ENCODE data around the gene BMPER. TPM values are rescaled to one million over a fixed set of nuclear protein-coding genes. Genes with fewer than 3 reads are reported as not detected.

Gene BMPER
- total RNA-seq, 1 donor, result 11.2 TPM

GRCh38 chr7:33946094-33946699 is 40.9 kb downstream of the BMPER start:
- no peak overlapping the region for H3K4me2 ChIP-seq (ENCODE audit: insufficient read depth, low read length)

GRCh38 chr7:33950047-33950714 is 44.8 kb downstream of the BMPER start:
- H3K4me1 ChIP-seq (ENCODE audit: insufficient read depth, low read length), result peaks cover 4% of the 10 kb centered on the region
- no peak overlapping the region for H2AFZ ChIP-seq (ENCODE audit: low read length)
- H3K4me3 ChIP-seq (ENCODE audit: insufficient read depth, low read length), result no peak overlapping the region
- TF ChIP-seq, protein P1, sequence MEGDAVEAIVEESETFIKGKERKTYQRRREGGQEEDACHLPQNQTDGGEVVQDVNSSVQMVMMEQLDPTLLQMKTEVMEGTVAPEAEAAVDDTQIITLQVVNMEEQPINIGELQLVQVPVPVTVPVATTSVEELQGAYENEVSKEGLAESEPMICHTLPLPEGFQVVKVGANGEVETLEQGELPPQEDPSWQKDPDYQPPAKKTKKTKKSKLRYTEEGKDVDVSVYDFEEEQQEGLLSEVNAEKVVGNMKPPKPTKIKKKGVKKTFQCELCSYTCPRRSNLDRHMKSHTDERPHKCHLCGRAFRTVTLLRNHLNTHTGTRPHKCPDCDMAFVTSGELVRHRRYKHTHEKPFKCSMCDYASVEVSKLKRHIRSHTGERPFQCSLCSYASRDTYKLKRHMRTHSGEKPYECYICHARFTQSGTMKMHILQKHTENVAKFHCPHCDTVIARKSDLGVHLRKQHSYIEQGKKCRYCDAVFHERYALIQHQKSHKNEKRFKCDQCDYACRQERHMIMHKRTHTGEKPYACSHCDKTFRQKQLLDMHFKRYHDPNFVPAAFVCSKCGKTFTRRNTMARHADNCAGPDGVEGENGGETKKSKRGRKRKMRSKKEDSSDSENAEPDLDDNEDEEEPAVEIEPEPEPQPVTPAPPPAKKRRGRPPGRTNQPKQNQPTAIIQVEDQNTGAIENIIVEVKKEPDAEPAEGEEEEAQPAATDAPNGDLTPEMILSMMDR (IDR thresholded peaks at IDR 0.05; ENCODE audit: extremely low read depth, low read depth, low read length), result no peak
- no peaks in the 10 kb centered on the region for H4K20me1 ChIP-seq (ENCODE audit: insufficient read depth, low read length)
- no peaks in the 10 kb centered on the region for H3K9me3 ChIP-seq (ENCODE audit: low read depth, low read length)
- no peak overlapping the region for H3K27ac ChIP-seq (ENCODE audit: low read depth, low read length)
- no peaks in the 10 kb centered on the region for H3K27me3 ChIP-seq (ENCODE audit: insufficient read depth, low read length)
- H3K4me2 ChIP-seq (ENCODE audit: insufficient read depth, low read length), result no peak overlapping the region
- H3K79me2 ChIP-seq (ENCODE audit: insufficient read depth, low read length), result no peaks in the 10 kb centered on the region
- no peak for DNase-seq (ENCODE audit: insufficient read length, low spot score, missing footprints)
- peaks cover 13% of the 10 kb centered on the region for H3K36me3 ChIP-seq (ENCODE audit: insufficient read depth, low read length)

More at GRCh38 chr7:33946094-33946699, 40.9 kb downstream of the BMPER start:
- TF ChIP-seq, protein P1 (IDR thresholded peaks at IDR 0.05; ENCODE audit: extremely low read depth, low read depth, low read length), result no peak
- H3K27ac ChIP-seq (ENCODE audit: low read depth, low read length), result no peak overlapping the region
- DNase-seq (ENCODE audit: insufficient read length, low spot score, missing footprints), result no peak
- H3K36me3 ChIP-seq (ENCODE audit: insufficient read depth, low read length), result peaks cover 35% of the 10 kb centered on the region
- no peaks in the 10 kb centered on the region for H3K79me2 ChIP-seq (ENCODE audit: insufficient read depth, low read length)
- no peak overlapping the region for H3K4me3 ChIP-seq (ENCODE audit: insufficient read depth, low read length)
- H4K20me1 ChIP-seq (ENCODE audit: insufficient read depth, low read length), result no peaks in the 10 kb centered on the region
- no peak overlapping the region for H2AFZ ChIP-seq (ENCODE audit: low read length)
- no peaks in the 10 kb centered on the region for H3K4me1 ChIP-seq (ENCODE audit: insufficient read depth, low read length)
- no peaks in the 10 kb centered on the region for H3K27me3 ChIP-seq (ENCODE audit: insufficient read depth, low read length)
- H3K9me3 ChIP-seq (ENCODE audit: low read depth, low read length), result no peaks in the 10 kb centered on the region

DNA sequence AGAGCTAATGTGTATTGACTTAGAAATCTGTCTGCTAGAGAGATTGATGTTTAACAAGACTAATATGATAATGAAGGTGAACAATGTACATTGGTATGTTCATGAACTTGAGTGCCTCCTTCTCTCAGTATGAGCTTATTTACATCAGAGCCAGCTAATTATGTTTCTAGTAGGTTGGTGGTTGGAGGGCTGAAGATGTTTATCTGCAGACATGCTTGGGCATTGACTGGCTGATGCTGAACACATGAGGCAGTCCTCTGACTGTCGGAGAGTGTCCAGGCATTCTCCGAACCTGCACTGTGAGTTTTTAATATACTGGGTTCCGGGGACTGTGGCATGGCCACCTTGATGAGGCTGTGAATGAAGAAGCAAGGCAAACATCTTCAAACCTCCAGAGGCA is 47.5 kb downstream of the BMPER start:
- no peaks in the 10 kb centered on the region for H3K9me3 ChIP-seq (ENCODE audit: low read depth, low read length)
- no peaks in the 10 kb centered on the region for H4K20me1 ChIP-seq (ENCODE audit: insufficient read depth, low read length)
- H3K4me3 ChIP-seq (ENCODE audit: insufficient read depth, low read length), result no peak overlapping the region
- peaks cover 4% of the 10 kb centered on the region for H3K4me1 ChIP-seq (ENCODE audit: insufficient read depth, low read length)
- DNase-seq (ENCODE audit: insufficient read length, low spot score, missing footprints), result no peak
- no peak overlapping the region for H3K27ac ChIP-seq (ENCODE audit: low read depth, low read length)
- H3K4me2 ChIP-seq (ENCODE audit: insufficient read depth, low read length), result no peak overlapping the region
- H3K27me3 ChIP-seq (ENCODE audit: insufficient read depth, low read length), result no peaks in the 10 kb centered on the region
- TF ChIP-seq, protein P1 (IDR thresholded peaks at IDR 0.05; ENCODE audit: extremely low read depth, low read depth, low read length), result no peak
- H3K36me3 ChIP-seq (ENCODE audit: insufficient read depth, low read length), result peaks cover 6% of the 10 kb centered on the region
- no peak overlapping the region for H2AFZ ChIP-seq (ENCODE audit: low read length)
- no peaks in the 10 kb centered on the region for H3K79me2 ChIP-seq (ENCODE audit: insufficient read depth, low read length)

GRCh38 chr7:33958104-33958503 is 52.8 kb downstream of the BMPER start:
- Histone ChIP-seq H3K4me1 (ENCODE audit: insufficient read depth, low read length) (peaks cover 17% of the 10 kb centered on the region), H3K4me3 (ENCODE audit: insufficient read depth, low read length) (no peak overlapping the region), H3K4me2 (ENCODE audit: insufficient read depth, low read length) (no peak overlapping the region), H2AFZ (ENCODE audit: low read length) (no peak overlapping the region), H4K20me1 (ENCODE audit: insufficient read depth, low read length) (no peaks in the 10 kb centered on the region), H3K27ac (ENCODE audit: low read depth, low read length) (no peak overlapping the region), H3K36me3 (ENCODE audit: insufficient read depth, low read length) (no peaks in the 10 kb centered on the region), H3K27me3 (ENCODE audit: insufficient read depth, low read length) (no peaks in the 10 kb centered on the region), H3K9me3 (ENCODE audit: low read depth, low read length) (no peaks in the 10 kb centered on the region), H3K79me2 (ENCODE audit: insufficient read depth, low read length) (no peaks in the 10 kb centered on the region)
- DNase-seq (ENCODE audit: insufficient read length, low spot score, missing footprints), result no peak
- TF ChIP-seq, protein P1 (IDR thresholded peaks at IDR 0.05; ENCODE audit: extremely low read depth, low read depth, low read length), result no peak

All from osteoblast (primary cell).